Colon (tissue), 2 donors: Measurements from ENCODE around the gene FCRLA.

Experiments
- FAIRE-seq: peaks from 2 replicates; lab custom pipeline; 2012; peaks lifted over from hg19 to GRCh38; lab: Jason Lieb, UNC
- donor health status: control.
- donor health status: control.

FCRLA gene

DNA sequence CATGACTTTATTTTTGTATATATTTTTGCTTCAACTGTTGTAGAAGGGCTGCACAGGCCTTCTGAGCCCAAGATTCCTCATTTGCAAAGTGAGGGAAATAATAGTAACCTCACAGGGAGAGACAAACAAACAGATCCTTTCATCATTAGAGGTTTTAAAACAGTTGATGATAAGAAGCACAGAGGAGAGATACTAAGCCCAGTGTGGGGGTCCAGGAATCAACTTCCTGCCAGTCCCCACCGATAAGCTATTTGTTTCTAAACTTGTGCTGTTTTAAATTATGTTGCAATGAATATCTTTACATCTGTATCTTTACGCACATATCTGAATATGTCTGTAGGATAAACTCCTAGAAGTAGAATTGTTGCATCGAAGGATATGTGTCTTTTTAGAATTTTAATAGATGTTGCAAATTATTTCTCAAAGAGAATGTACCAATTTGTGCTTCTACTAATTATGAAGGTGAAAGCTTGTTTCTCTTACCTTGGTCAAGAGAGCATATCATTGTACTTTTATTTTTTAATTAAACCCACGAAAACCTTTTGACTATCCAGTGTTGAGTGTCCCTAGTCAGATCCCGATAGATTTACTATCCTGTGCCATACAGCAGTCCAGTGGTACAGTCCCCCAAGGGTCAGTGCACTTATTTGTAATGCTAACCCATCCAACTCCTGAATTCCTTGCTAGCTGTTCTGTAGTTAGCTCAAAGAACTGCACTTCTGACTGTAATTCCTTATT, 25.1 kb downstream of the FCRLA start:
- FAIRE-seq: no peak

DNA sequence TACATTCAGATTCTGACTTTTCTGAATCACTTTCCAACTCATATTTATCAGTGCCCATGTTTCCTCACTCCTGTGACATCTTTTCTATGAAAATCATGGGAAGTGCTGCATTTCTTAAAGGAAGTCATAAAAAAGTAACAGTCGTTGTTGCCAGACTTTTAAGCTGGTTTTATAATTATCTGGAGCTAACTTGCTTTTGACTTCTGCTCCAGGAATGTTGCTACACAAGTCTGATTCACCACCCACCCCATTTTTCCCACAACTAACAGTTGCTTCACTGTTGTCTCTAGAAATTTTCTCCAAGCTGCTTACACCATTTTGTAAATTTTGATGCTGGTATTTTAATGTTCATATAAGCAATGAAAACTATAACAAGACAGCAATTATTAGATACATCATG, 26.5 kb downstream of the FCRLA start:
- no peak for FAIRE-seq

DNA sequence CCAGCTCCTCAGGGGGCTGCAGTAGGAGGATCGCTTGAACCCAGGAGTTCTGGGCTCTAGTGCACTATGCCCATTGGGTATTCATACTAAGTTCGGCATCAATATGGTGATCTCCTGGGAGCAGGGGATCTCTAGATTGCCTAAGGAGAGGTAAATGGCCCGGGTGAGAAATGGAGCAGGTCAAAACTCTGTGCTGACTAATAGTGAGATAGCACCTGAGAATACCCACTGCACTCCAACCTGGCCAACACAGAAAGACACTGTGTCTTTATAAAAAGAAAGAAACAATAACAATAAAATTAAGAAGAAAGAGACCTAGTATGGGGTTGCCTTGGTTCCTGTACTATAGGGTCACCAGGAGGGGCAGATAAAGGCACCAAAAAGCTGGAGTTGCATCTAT, 28.8 kb downstream of the FCRLA start:
- no peak for FAIRE-seq

DNA sequence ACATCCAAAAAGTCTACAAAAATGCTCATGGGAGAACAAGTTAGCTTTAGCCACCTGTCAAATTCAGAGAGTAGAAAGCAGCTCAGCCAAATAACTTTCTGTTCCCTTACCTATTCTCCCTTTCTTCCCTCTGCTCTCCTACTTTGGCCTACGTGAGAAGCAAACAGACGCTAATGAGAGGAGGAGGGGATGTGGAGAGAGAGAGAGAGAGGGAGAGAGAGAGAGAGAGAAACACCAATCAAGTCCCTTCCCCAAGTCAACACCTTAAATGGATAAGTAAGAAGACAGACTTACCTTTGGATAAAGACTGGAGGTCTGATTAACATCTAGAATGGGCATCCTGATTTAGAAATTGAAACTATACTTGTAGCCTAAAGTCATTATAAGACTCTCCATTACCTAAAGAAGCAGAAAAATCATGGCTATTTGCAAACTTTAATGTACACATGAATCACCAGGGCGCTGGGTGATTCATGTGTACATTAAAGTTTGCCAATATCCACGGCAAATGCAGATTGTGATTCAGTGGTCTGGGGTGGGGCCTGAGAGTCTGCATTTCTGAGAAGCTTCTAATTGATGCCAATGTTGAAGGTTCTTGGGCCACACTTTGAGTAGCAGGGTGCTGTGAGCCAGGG, 29.4 kb downstream of the FCRLA start:
- FAIRE-seq: no peak

DNA sequence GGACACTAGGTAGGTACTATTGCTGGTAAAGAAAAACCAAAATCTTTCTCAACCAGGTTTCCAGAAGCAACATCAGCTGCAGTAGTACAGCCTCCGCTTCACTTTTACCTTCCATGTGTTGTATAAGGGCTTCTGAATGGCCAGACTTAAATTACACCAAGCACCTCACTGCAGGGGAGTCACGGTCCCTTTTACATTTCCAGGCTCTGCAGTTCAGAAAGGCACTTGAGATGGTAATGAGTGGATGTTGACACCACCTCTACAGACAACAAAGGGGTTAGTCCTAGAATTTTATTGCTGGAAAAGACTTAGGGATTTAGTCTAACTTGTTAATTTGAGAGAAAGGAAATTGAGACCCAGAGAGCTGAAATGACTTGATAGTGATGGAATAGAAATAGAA, 30.6 kb downstream of the FCRLA start:
- FAIRE-seq: no peak

DNA sequence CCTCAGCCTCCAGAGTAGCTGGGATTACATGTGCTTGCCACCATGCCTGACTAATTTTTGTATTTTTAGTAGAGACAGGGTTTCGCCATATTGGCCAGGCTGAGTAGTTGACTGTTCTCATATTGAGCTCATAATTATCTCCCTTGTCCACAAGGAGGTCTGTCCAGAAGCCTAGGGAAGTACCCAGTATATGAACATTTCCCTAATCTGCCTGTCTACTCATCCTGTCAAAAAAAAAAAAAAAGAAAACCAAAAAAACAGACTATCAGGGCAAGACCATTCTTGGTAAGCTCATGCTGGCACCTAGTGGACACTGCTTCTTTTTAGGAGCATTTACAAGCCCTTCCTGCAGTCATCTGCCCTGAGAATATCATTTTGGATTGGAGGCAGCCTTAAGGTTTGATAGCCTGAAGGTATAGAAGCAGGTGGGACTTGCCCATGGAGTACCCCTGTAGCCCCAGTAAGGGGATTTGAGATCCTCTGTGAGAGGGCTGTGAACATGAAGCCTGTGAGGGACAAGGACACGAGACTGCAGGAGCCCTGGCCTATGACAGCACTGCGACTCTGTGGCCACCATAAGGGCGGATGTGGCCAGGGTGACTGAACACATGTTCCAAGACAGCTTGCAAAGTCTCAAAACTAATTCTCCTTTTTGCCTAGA, 31.7 kb downstream of the FCRLA start:
- no peak for FAIRE-seq

DNA sequence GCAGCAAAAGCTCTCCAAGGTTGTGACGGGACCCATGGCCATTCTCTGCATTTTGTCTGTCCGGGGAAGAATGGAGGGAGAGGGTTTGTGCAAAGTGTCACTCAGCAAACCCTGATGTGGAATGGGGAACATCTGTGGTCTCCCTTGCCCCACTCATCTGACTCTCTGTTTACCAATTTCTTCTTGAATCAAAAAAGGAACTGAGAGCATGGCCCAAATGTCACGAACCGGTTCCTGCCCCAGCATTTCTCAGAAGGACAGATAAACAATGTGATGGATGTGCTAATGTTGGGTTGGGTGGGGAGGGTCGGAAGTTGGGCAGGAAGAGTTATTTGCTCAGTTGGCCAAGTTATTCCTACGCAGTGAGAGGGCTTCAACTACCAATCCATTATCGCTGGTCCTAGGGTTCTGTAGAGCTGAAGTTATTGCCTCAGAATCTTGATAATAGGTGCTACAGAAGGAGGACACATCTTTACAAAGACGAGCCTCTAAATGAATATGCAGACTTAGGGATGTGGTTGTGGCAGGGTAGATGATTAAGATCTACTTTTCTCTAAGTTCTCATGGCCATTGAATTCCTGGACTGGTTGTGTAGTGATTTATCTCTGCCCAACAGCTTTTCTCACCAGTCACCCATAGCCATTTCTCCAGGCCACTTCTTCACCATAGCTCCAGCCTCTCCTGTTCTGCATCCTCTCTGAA, 33.0 kb downstream of the FCRLA start:
- no peak for FAIRE-seq

DNA sequence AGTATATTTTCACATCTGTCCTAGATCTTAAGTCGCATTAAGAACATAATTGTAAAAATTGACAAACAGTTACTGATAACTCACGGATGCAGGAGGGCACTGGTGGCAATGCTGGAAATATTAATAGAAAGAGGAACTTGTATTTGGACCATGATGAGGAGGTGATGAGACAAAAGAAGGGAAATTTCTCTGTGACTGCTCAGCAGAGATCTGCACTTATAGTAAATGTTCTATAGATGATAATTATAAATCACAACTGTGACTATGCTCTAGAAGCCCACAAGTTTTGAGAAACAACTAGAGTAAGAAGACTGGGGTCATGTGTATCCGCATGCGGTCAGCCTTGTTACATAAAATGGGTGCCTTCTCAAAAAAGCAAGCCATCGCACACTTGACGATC, 33.9 kb downstream of the FCRLA start:
- no peak for FAIRE-seq

DNA sequence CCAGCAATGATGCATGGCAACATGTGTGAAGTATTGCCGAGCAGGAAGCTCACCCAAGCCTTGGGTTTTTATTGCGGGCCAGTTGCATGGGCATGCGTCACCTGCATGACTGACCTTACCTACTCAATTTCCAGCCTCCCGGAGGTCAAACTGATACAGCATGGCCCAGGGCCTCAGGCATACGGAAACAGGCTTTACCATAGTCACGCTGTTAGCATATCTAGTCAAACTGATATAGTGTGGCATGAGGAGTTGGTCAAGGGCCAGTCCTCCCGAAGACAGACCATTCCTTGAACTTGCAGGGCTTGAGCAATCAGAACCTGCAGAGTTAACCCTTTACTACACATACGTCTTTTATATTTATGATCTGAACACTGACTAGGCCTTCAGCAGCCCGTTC, 36.2 kb downstream of the FCRLA start:
- no peak for FAIRE-seq

DNA sequence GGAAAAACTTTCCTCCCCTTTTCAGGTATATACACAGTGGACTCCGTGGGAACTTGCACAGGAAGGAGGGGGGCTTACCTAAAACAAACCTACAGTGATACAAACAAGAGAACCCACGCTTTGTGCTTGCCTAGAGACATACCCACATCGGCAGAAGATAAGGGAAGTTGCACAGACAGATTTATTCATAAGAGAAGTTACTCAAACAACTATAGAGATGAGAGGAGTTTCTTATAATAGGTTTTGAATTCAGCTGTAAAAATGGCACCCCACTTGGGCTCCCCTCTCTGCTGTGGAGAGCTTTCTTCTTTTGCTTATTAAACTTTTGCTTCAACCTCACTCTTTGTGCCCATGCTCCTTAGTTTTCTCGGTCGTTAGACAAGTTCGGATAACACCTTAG, 40.8 kb downstream of the FCRLA start:
- no peak for FAIRE-seq

DNA sequence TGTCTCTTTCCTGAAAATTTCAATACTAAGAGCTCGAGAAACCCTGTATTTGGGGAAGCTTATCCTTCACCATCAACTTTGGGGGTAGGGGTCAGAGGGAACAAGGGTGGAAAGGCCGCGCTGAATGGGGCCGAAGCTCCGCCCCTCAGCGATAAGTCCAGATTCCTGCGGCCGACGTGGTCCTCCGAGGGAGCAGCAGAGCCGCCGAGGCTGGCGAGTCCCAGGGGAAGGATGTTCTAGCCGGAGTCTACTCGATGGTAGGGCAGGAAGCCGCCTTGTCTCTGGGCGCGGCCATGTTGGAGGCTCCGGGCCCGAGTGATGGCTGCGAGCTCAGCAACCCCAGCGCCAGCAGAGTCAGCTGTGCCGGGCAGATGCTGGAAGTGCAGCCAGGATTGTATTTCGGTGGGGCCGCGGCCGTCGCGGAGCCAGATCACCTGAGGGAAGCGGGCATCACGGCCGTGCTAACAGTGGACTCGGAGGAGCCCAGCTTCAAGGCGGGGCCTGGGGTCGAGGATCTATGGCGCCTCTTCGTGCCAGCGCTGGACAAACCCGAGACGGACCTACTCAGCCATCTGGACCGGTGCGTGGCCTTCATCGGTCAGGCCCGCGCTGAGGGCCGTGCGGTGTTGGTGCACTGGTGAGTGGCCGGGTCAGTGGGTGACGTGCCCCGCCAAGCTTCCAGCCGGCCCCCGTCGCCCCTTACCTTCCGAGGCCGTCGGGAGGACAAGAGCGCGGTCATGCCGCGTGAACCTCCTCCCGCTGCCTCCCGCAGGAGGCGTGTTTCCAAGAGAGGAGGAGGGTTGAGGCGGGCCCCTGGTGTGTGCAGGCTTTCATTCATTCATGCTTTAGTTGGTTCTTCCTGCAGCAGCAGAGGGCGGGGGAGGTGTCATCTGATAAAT, 42.7 kb downstream of the FCRLA start, which contains the start of gene DUSP12:
TSS of gene DUSP12 (plus strand) at position 278 of the 899 bp plus-strand sequence. CDS start at position 294, 16 bp downstream.
- no peak for FAIRE-seq

DNA sequence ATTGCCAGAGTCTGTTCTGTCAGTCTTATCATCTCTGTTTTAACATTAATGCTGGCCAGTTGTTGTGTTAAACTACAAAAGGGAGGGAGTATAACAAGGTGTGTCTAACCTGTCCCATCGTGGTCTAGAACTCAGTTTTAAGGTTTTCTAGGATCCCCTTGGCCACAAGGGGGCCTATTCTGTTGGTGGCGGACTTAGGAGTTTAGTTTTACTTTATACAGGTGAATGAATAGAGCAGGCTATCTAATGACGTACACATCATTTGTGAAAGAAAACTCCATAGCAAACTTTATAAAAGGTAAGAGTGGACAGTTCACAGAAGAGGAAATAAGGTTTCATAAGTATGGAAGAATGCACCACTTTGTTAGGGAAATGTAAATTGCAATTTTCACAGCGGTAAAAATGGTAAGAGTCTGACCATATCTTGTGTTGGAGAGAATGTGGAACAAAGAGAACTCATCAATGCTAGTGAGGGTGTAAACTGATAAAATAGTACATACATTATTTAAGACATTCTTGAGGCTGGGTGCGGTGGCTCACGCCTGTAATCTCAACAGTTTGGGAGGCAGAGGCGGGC, 56.6 kb downstream of the FCRLA start:
- no peak for FAIRE-seq
